Measurements from ENCODE around the gene ECHDC3. TPM values are rescaled to one million over a fixed set of nuclear protein-coding genes. Genes with fewer than 3 reads are reported as not detected.

ECHDC3 gene
- total RNA-seq, 4 donors from 2014 or later, result 7.9 to 30.6 (median 19.7) TPM

- Histone ChIP-seq H3K36me3 (no peaks in the 10 kb centered on the region), H3K4me3 (no peak overlapping the region), H3K9me3 (no peaks in the 10 kb centered on the region), H3K27ac (replicated peaks in 1 of 4) (no peak overlapping the region), H3K4me1 (no peaks in the 10 kb centered on the region), H3K27me3 (peaks cover 0 to 10% (median 0%) of the 10 kb centered on the region in 4 donors)
- DNase-seq (ENCODE audit: extremely low spot score), result no peak
- TF ChIP-seq POLR2AphosphoS5 (IDR thresholded peaks at IDR 0.05), result no peak
- no peak for TF ChIP-seq EP300 (IDR thresholded peaks at IDR 0.05)
- TF ChIP-seq CTCF (IDR thresholded peaks at IDR 0.05), result no peak
- no peak for TF ChIP-seq POLR2A (IDR thresholded peaks at IDR 0.05; ENCODE audit: low read depth)
- WGBS, result 94% methylated on average over 24 of the region's 25 CpGs
- intact Hi-C loops (cut with DNase I), result loop anchor here (10.0 kb wide), 1 partner anchor 189 kb away; no protein-coding TSS in a partner anchor
These were observed 53.1 kb downstream of the ECHDC3 start for GRCh38 chr10:11795101-11795920.

GRCh38 chr10:11796474-11796873, 54.3 kb downstream of the ECHDC3 start:
- Histone ChIP-seq H3K27me3 (peaks cover 0 to 6% (median 0%) of the 10 kb centered on the region in 4 donors), H3K4me3 (no peak overlapping the region), H3K9me3 (no peaks in the 10 kb centered on the region), H3K4me1 (no peaks in the 10 kb centered on the region), H3K27ac (replicated peaks in 1 of 4) (no peak overlapping the region), H3K36me3 (no peaks in the 10 kb centered on the region)
- intact Hi-C loops (cut with DNase I), result loop anchor here (10.0 kb wide), 1 partner anchor 188 kb away; no protein-coding TSS in a partner anchor
- WGBS, result 66% methylated on average over 2 of the region's 2 CpGs
- no peak for TF ChIP-seq POLR2AphosphoS5 (IDR thresholded peaks at IDR 0.05)
- TF ChIP-seq CTCF (IDR thresholded peaks at IDR 0.05), result no peak
- no peak for TF ChIP-seq EP300 (IDR thresholded peaks at IDR 0.05)
- no peak for TF ChIP-seq POLR2A (IDR thresholded peaks at IDR 0.05; ENCODE audit: low read depth)
- DNase-seq (ENCODE audit: extremely low spot score), result no peak

- intact Hi-C loops (cut with DNase I), result loop anchor here (10.0 kb wide), 1 partner anchor 188 kb away; no protein-coding TSS in a partner anchor
- Histone ChIP-seq H3K27ac (replicated peaks in 1 of 4) (no peak overlapping the region), H3K36me3 (no peaks in the 10 kb centered on the region), H3K9me3 (no peaks in the 10 kb centered on the region), H3K27me3 (no peaks in the 10 kb centered on the region), H3K4me3 (no peak overlapping the region), H3K4me1 (no peaks in the 10 kb centered on the region)
- WGBS, result 96% methylated on average over 10 of the region's 10 CpGs
- DNase-seq (ENCODE audit: extremely low spot score), result no peak
- TF ChIP-seq POLR2AphosphoS5 (IDR thresholded peaks at IDR 0.05) (no peak), CTCF (IDR thresholded peaks at IDR 0.05) (no peak), POLR2A (IDR thresholded peaks at IDR 0.05; ENCODE audit: low read depth) (no peak), EP300 (IDR thresholded peaks at IDR 0.05) (no peak)
These were observed 55.1 kb downstream of the ECHDC3 start for GRCh38 chr10:11797281-11797680.

GRCh38 chr10:11797847-11798633, 55.9 kb downstream of the ECHDC3 start:
- H3K4me1 ChIP-seq, result no peaks in the 10 kb centered on the region
- no peak overlapping the region for H3K4me3 ChIP-seq
- WGBS, result 94% methylated on average over 12 of the region's 12 CpGs
- no peaks in the 10 kb centered on the region for H3K9me3 ChIP-seq
- no peak overlapping the region for H3K27ac ChIP-seq (replicated peaks in 1 of 4)
- H3K27me3 ChIP-seq, result no peaks in the 10 kb centered on the region
- intact Hi-C loops (cut with DNase I), result loop anchor here (10.0 kb wide), 1 partner anchor 187 kb away; no protein-coding TSS in a partner anchor
- no peaks in the 10 kb centered on the region for H3K36me3 ChIP-seq
- TF ChIP-seq POLR2AphosphoS5 (IDR thresholded peaks at IDR 0.05) (no peak), EP300 (IDR thresholded peaks at IDR 0.05) (no peak), POLR2A (IDR thresholded peaks at IDR 0.05; ENCODE audit: low read depth) (no peak), CTCF (IDR thresholded peaks at IDR 0.05) (no peak)
- no peak for DNase-seq (ENCODE audit: extremely low spot score)

Data from esophagus muscularis mucosa (tissue), 4 donors.